ENCODE measurements around the gene SLC35F4.

GRCh38 chr14:57883061-57883460 is 17.2 kb upstream of the SLC35F4 start:
- no peak for TF ChIP-seq CTCF (IDR thresholded peaks at IDR 0.05; ENCODE audit: low read length)
- no peak for TF ChIP-seq EZH2phosphoT487 (IDR thresholded peaks at IDR 0.05; ENCODE audit: low read length)

Measured in MM.1S (cell line).